ENCODE data around the gene WDR72.
"Not testable (repeated sequence)": the region's sequence is repeated elsewhere in the genome, so short reads cannot be mapped to it uniquely, and the experiment has no call there.

WDR72 gene

GRCh38 chr15:53710906-53711305 is 48.6 kb downstream of the WDR72 start:
- WGBS (ENCODE audit: insufficient coverage, insufficient read length) = no CpG with 5 or more reads among the region's 4 CpGs
- Histone ChIP-seq H3K9me3 (ENCODE audit: control insufficient read depth, insufficient read depth, low read length) (no peaks in the 10 kb centered on the region), H3K4me1 (ENCODE audit: control insufficient read depth, insufficient read depth, low read length) (no peaks in the 10 kb centered on the region), H3K27me3 (ENCODE audit: control insufficient read depth, insufficient read depth, low read length) (no peaks in the 10 kb centered on the region), H3K27ac (ENCODE audit: low read length) (no peak overlapping the region), H3K4me3 (ENCODE audit: low read length) (no peak overlapping the region), H3K36me3 (ENCODE audit: control insufficient read depth, insufficient read depth, low read length) (no peaks in the 10 kb centered on the region)
- no peak for DNase-seq (ENCODE audit: low read depth, low spot score)

GRCh38 chr15:53709821-53710220 is 49.6 kb downstream of the WDR72 start:
- Histone ChIP-seq H3K36me3 (ENCODE audit: control insufficient read depth, insufficient read depth, low read length) (no peaks in the 10 kb centered on the region), H3K4me1 (ENCODE audit: control insufficient read depth, insufficient read depth, low read length) (no peaks in the 10 kb centered on the region), H3K9me3 (ENCODE audit: control insufficient read depth, insufficient read depth, low read length) (no peaks in the 10 kb centered on the region), H3K27ac (ENCODE audit: low read length) (no peak overlapping the region), H3K27me3 (ENCODE audit: control insufficient read depth, insufficient read depth, low read length) (no peaks in the 10 kb centered on the region), H3K4me3 (ENCODE audit: low read length) (no peak overlapping the region)
- no CpG with 5 or more reads among the region's 2 CpGs for WGBS (ENCODE audit: insufficient coverage, insufficient read length)
- no peak for DNase-seq (ENCODE audit: low read depth, low spot score)

DNA sequence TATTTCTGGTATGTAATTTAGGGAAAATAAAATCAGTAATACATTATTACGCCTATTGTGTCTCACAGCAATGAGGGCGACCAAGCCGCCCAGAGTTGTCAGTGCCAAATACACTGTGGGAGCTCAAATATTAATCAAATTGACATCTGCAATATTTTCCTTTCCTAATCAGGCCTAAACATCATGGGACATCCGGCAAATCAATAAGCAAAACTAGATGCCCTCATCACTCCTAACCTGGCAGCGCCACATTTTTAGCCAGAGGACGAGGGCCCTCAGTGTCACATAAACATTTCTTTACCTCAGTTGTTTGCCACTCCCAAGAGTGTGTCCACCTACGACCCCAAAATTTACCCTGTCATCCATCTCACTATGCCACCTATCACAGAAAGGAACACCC is 64.1 kb downstream of the WDR72 start:
- WGBS (ENCODE audit: insufficient coverage, insufficient read length) = no CpG with 5 or more reads among the region's 7 CpGs
- Histone ChIP-seq H3K9me3 (ENCODE audit: control insufficient read depth, insufficient read depth, low read length) (no peaks in the 10 kb centered on the region), H3K4me3 (ENCODE audit: low read length) (no peak overlapping the region), H3K27me3 (ENCODE audit: control insufficient read depth, insufficient read depth, low read length) (no peaks in the 10 kb centered on the region), H3K27ac (ENCODE audit: low read length) (no peak overlapping the region), H3K4me1 (ENCODE audit: control insufficient read depth, insufficient read depth, low read length) (no peaks in the 10 kb centered on the region), H3K36me3 (ENCODE audit: control insufficient read depth, insufficient read depth, low read length) (no peaks in the 10 kb centered on the region)
- no peak for DNase-seq (ENCODE audit: low read depth, low spot score)

GRCh38 chr15:53694476-53694874 is 65.0 kb downstream of the WDR72 start:
- no peak overlapping the region for H3K4me3 ChIP-seq (ENCODE audit: low read length)
- H3K4me1 ChIP-seq (ENCODE audit: control insufficient read depth, insufficient read depth, low read length) = no peaks in the 10 kb centered on the region
- no peaks in the 10 kb centered on the region for H3K9me3 ChIP-seq (ENCODE audit: control insufficient read depth, insufficient read depth, low read length)
- WGBS (ENCODE audit: insufficient coverage, insufficient read length) = no CpG with 5 or more reads among the region's 1 CpG
- no peaks in the 10 kb centered on the region for H3K27me3 ChIP-seq (ENCODE audit: control insufficient read depth, insufficient read depth, low read length)
- H3K27ac ChIP-seq (ENCODE audit: low read length) = no peak overlapping the region
- DNase-seq (ENCODE audit: low read depth, low spot score) = no peak
- H3K36me3 ChIP-seq (ENCODE audit: control insufficient read depth, insufficient read depth, low read length) = no peaks in the 10 kb centered on the region

DNA sequence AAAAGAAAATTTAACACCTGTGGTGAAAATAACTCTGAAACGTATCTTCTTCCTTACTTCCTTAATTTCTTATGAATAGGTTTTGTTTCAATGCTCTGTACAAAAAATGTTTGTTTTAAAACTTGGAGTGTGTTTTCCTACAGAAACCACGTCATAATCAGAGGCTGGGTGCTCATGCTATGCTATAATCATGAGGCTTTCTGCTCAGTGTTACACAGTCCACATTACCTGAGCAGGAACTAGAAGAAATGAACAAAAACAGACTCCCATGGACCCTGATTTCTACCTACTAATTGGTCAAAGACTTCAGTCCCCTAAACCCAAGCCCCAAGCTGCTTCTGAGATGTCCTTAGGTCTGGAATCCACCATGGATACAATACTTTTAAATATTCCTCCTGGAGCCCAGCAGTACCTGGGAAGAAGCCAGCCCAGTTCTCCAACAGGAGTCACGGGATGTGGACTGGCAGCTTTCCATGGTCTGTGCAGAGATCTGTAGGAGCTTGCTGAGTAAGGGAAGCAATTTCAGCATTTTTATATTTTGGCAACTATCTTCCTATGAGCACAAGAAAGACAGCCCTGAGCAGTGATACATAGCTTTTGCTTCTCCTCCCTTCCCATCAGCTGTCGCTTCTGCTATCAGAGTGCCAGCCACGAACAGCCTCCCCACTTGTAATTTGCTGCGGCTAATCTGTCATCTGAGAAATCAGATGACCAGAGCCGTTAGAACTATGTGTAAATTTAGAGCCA is 65.6 kb downstream of the WDR72 start:
- no CpG with 5 or more reads among the region's 7 CpGs for WGBS (ENCODE audit: insufficient coverage, insufficient read length)
- no peak overlapping the region for H3K27ac ChIP-seq (ENCODE audit: low read length)
- DNase-seq (ENCODE audit: low read depth, low spot score) = no peak
- H3K36me3 ChIP-seq (ENCODE audit: control insufficient read depth, insufficient read depth, low read length) = no peaks in the 10 kb centered on the region
- no peak overlapping the region for H3K4me3 ChIP-seq (ENCODE audit: low read length)
- no peaks in the 10 kb centered on the region for H3K9me3 ChIP-seq (ENCODE audit: control insufficient read depth, insufficient read depth, low read length)
- H3K27me3 ChIP-seq (ENCODE audit: control insufficient read depth, insufficient read depth, low read length) = no peaks in the 10 kb centered on the region
- H3K4me1 ChIP-seq (ENCODE audit: control insufficient read depth, insufficient read depth, low read length) = no peaks in the 10 kb centered on the region

- not testable (repeated sequence) for H3K9me3 ChIP-seq (ENCODE audit: control insufficient read depth, insufficient read depth, low read length); H3K27ac ChIP-seq (ENCODE audit: low read length); DNase-seq (ENCODE audit: low read depth, low spot score); H3K4me1 ChIP-seq (ENCODE audit: control insufficient read depth, insufficient read depth, low read length); H3K36me3 ChIP-seq (ENCODE audit: control insufficient read depth, insufficient read depth, low read length); H3K4me3 ChIP-seq (ENCODE audit: low read length); H3K27me3 ChIP-seq (ENCODE audit: control insufficient read depth, insufficient read depth, low read length)
- no CpG with 5 or more reads among the region's 23 CpGs for WGBS (ENCODE audit: insufficient coverage, insufficient read length)
Measured at GRCh38 chr15:53684162-53684561, 75.3 kb downstream of the WDR72 start.

DNA sequence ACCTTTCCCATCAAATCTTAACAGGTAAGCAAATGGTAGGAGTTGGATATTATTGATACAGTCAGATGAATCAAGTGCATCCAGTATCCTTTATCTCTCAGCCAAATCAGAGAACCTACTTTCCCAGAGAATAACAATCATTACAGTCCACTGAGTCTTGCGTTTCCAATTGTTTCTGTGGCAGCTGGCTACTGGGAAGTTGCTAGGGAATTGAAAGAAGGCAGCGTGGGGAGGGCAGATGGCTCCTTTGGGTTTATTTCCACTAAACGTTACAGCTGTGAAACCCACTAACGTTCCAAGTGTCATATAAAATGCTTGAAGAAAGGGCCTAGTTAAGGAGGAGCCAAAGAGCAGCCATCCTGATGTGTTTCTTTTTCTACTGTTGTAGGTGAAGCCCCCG is 78.4 kb downstream of the WDR72 start:
- no CpG with 5 or more reads among the region's 5 CpGs for WGBS (ENCODE audit: insufficient coverage, insufficient read length)
- Histone ChIP-seq H3K4me3 (ENCODE audit: low read length) (no peak overlapping the region), H3K27me3 (ENCODE audit: control insufficient read depth, insufficient read depth, low read length) (no peaks in the 10 kb centered on the region), H3K4me1 (ENCODE audit: control insufficient read depth, insufficient read depth, low read length) (no peaks in the 10 kb centered on the region; the same call in 1 of the 2 replicates), H3K27ac (ENCODE audit: low read length) (no peak overlapping the region), H3K9me3 (ENCODE audit: control insufficient read depth, insufficient read depth, low read length) (no peaks in the 10 kb centered on the region), H3K36me3 (ENCODE audit: control insufficient read depth, insufficient read depth, low read length) (no peaks in the 10 kb centered on the region)
- DNase-seq (ENCODE audit: low read depth, low spot score) = no peak

- H3K27ac ChIP-seq (ENCODE audit: low read length) = no peak overlapping the region
Measured at GRCh38 chr15:53675832-53676231, 83.6 kb downstream of the WDR72 start.

DNA sequence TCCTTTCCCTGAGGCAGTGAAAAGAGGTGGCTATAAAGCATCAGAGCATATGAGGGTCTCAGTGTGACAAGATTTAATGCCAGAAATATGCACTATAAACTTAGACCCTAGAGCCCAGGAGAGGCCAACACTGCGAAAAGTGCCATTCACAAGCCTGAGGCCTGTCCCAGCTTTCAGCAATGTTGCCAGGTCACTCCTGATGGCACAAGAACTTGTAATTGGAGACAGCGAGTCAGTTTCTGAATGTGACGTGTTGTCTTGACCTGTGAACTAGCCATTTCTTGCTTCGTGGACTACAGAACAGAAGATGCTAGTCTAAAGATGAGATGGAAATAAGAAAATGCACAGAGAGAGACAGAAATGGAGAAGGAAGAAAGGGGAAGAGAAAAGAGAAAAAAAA is 87.9 kb downstream of the WDR72 start:
- no CpG with 5 or more reads among the region's 4 CpGs for WGBS (ENCODE audit: insufficient coverage, insufficient read length)
- no peak for DNase-seq (ENCODE audit: low read depth, low spot score)
- no peaks in the 10 kb centered on the region for H3K36me3 ChIP-seq (ENCODE audit: control insufficient read depth, insufficient read depth, low read length)
- no peak overlapping the region for H3K4me3 ChIP-seq (ENCODE audit: low read length)
- no peak overlapping the region for H3K27ac ChIP-seq (ENCODE audit: low read length)
- no peaks in the 10 kb centered on the region for H3K4me1 ChIP-seq (ENCODE audit: control insufficient read depth, insufficient read depth, low read length)
- no peaks in the 10 kb centered on the region for H3K27me3 ChIP-seq (ENCODE audit: control insufficient read depth, insufficient read depth, low read length)
- no peaks in the 10 kb centered on the region for H3K9me3 ChIP-seq (ENCODE audit: control insufficient read depth, insufficient read depth, low read length)

More at GRCh38 chr15:53675832-53676231, 83.6 kb downstream of the WDR72 start:
- no peaks in the 10 kb centered on the region for H3K9me3 ChIP-seq (ENCODE audit: control insufficient read depth, insufficient read depth, low read length)
- H3K36me3 ChIP-seq (ENCODE audit: control insufficient read depth, insufficient read depth, low read length) = no peaks in the 10 kb centered on the region
- DNase-seq (ENCODE audit: low read depth, low spot score) = no peak
- H3K27me3 ChIP-seq (ENCODE audit: control insufficient read depth, insufficient read depth, low read length) = no peaks in the 10 kb centered on the region
- H3K4me3 ChIP-seq (ENCODE audit: low read length) = no peak overlapping the region
- no peaks in the 10 kb centered on the region for H3K4me1 ChIP-seq (ENCODE audit: control insufficient read depth, insufficient read depth, low read length)

DNA sequence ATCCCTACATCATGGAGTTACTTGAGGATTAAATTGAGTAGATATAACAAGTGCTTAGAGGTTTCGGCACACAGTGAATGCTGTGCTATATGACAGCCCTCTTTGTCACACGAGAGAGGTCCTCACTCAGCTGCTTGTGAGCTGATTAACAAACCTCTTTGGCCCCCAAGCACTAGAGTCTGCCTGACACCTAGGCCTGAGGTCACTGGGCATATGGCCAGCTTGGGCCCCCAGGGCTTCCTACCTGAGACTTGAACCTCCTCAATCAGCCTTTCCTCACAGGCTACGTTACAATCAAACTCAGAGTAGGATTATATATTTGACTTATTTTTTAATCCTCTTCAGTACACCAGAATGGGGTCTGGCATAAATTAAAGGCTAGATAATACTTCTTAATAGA is 88.8 kb downstream of the WDR72 start:
- H3K4me3 ChIP-seq (ENCODE audit: low read length) = no peak overlapping the region
- no peaks in the 10 kb centered on the region for H3K27me3 ChIP-seq (ENCODE audit: control insufficient read depth, insufficient read depth, low read length)
- no CpG with 5 or more reads among the region's 3 CpGs for WGBS (ENCODE audit: insufficient coverage, insufficient read length)
- no peaks in the 10 kb centered on the region for H3K36me3 ChIP-seq (ENCODE audit: control insufficient read depth, insufficient read depth, low read length)
- no peak for DNase-seq (ENCODE audit: low read depth, low spot score)
- H3K27ac ChIP-seq (ENCODE audit: low read length) = no peak overlapping the region
- no peaks in the 10 kb centered on the region for H3K9me3 ChIP-seq (ENCODE audit: control insufficient read depth, insufficient read depth, low read length)
- no peaks in the 10 kb centered on the region for H3K4me1 ChIP-seq (ENCODE audit: control insufficient read depth, insufficient read depth, low read length)

DNA sequence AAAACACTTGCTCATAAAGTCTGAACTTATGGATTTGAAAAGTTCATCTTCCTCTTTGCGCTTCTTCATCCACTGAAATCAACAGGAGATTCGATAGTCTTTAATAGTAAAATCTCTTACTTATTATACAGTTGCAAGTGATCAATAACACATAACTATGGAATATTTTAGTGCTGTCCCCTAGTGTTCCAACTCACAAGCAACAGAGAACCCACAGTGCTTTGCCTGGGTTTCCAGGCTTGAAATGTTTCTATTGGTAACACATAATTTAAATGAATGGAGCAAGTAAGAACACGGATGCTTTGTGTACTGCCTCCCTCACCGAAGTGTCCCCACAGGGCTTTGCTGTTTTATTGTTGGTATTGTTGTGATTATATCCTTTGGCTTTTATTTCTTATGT is 93.5 kb downstream of the WDR72 start:
- no peaks in the 10 kb centered on the region for H3K9me3 ChIP-seq (ENCODE audit: control insufficient read depth, insufficient read depth, low read length)
- H3K4me1 ChIP-seq (ENCODE audit: control insufficient read depth, insufficient read depth, low read length) = no peaks in the 10 kb centered on the region
- H3K4me3 ChIP-seq (ENCODE audit: low read length) = no peak overlapping the region
- H3K27ac ChIP-seq (ENCODE audit: low read length) = no peak overlapping the region
- H3K27me3 ChIP-seq (ENCODE audit: control insufficient read depth, insufficient read depth, low read length) = no peaks in the 10 kb centered on the region
- no peak for DNase-seq (ENCODE audit: low read depth, low spot score)
- no CpG with 5 or more reads among the region's 4 CpGs for WGBS (ENCODE audit: insufficient coverage, insufficient read length)
- no peaks in the 10 kb centered on the region for H3K36me3 ChIP-seq (ENCODE audit: control insufficient read depth, insufficient read depth, low read length)

Data from iPS DF 6.9 (cell line).